HG02571 (cell line): ENCODE measurements around the gene GARNL3.

Source experiments
- ATAC-seq: cut with Tn5 transposase; IDR thresholded peaks from one replicate; pipeline ENCODE4 v1.9.1; 2021; ENCODE audit warnings: mild to moderate bottlenecking, moderate library complexity; ENCODE audit not compliant: unreplicated experiment

The GARNL3 gene

DNA sequence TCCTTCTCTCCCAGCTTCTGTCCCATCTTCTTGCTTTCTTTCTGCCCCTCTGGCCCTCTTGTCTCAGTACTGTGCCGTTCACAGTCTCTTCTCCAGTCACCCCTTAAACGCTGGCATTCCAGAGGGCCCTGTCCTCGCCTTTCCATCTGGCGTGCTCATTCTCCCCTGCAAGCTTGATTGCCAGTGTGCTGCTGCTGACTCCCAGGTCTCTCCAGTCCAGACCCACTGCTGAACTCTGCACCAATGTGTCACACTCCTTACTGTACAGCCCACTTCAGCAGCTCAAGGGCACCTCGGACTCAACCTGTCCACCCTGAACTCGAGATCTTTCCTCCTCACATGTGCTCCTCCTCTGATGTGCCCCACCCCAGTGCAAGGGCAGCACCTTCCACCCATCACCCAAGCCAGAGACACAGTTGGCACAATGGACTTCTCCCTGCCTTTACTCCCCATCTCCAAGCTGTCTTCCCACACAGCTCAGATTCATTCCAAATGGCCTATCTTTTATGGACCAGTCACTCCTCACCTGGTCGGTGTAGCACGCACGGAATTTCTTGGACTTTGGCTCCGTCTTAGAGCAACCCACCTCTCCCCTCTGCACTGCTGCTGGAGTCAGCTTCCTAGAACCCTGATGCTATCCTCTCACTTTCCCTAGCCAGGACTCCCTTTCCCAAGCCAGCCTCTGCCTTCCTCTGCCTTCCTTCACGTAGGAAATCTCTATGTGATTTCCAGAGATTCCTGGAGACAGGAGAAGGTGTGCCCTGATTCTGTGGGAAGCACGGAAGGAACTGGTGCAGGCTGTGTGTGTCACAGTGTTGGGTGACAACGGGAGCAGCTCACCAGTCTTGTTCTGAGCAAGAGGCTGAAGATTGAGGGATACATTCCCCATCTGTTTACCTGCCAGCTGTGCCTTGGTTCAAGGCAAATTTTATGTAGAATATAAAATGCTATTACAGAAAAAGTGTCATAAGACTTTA, 106.4 kb downstream of the GARNL3 start:
- ATAC-seq = no peak

DNA sequence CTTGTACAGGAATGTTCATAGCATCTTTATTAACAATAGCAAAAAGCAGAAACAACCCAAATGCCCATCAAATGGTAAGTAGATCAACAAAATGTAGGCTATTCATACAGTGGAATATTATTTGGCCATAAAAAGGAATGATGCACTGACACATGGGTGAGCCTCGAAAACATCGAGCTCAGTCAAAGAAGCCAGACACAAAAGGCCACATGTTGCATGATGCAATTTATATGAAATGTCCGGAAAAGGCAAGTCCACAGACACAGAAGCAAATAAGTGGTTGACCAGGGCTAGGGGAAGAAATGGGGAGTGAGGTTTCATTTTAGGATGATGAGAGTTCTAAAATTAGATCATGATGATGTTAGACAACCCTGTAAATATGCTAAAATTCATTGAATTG, 115.9 kb downstream of the GARNL3 start:
- ATAC-seq = no peak

DNA sequence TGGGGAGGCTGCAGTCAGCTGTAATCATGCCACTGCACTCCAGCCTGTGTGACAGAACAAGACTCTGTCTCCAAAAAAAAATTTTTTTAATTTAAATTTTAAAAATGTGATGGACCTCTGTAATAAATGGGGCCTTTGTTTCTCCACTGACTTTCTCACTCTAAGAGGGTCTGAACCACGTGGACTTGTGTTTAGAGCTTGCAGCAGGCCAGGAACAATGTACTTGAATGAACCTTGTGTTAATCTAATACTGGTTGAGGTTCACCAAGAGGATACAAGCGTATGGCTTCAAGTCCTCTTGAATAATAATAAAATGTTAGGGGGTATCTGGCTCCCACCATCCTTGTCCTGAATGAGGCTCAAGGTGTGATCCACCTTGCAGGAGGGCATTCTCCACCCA, 118.0 kb downstream of the GARNL3 start:
- ATAC-seq = no peak

DNA sequence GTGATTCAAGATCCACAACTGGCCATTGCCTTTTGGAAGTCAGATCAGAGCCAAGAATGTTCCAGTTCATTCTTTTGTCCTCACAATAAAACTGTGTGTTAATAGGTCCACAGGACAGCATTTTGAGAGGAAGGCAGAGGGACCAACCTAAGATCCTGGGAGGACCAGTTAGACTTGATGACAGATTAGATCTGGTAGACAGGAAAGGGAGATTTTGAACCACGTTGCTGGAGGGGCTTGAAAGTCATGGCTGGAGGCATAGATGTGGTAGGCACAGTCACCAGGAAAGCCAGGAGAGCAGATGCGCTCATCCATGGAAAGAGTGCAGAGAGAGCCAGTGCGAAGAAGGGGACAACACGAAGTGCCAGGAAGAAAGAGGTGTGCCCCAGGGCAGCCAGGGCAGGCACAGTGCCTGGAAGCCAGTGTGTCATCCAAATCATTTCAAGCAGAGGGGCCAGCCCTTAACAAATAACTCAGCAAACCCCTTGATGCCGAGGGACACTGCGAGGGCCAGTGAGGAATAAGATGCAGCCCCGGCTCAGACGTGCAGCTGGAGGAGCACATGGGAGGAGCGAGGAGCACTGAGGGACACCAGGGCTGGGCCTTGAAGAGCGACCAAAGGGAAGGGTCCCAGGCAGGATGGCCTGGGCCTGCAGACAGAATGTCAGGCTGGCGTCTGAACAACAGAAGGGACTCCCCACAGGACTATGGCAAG, 119.6 kb downstream of the GARNL3 start:
- no peak for ATAC-seq

DNA sequence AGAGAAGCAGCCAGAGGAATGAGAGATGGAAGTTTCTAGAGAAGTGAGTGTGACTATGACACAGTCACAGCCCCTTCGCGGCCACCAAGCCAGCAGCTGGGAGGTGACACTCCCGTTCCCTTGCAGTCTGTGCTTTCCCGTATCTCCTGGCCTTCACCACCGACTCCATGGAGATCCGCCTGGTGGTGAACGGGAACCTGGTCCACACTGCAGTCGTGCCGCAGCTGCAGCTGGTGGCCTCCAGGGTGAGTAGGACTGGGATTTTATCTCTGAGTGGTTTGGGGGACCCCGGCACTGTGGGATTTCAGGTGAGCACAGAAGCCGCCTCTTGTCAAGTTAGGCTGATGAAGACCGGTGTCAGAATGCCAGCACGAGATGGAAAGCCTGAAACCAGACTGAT, 120.3 kb downstream of the GARNL3 start:
- ATAC-seq = no peak

DNA sequence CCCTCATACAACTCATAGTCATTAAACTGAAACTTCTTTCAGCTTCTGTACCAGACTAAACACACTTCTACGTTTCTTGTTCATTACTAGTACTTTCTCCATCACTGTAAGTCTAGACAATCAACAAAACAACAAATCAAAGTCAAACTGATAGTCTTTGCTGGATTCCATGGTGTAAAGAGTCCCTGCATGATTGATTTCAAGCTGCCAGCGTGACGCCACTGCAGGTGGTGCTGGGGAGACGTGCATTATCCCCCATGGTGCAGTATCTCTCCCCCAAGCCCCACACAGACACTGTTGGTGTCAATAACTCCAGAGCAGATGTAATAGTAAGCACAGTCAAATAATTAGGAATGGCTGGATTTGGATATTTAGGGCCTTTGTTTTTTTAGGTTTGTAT, 121.7 kb downstream of the GARNL3 start:
- no peak for ATAC-seq

DNA sequence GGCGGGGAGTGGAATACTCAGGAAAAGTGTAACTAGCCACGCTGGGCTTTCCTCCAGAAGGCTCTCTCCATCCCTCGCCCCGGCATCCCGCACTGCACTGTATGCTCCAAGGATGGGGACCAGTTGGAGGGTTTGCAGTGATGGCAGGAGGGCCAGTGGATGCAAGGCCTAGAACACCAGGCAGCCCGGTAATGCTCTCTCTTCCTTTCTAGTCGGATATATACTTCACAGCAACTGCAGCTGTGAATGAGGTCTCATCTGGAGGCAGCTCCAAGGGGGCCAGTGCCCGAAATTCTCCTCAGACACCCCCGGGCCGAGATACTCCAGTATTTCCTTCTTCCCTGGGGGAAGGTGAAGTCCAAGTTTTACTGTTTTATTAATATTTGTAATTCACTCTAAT, 122.4 kb downstream of the GARNL3 start:
- no peak for ATAC-seq

DNA sequence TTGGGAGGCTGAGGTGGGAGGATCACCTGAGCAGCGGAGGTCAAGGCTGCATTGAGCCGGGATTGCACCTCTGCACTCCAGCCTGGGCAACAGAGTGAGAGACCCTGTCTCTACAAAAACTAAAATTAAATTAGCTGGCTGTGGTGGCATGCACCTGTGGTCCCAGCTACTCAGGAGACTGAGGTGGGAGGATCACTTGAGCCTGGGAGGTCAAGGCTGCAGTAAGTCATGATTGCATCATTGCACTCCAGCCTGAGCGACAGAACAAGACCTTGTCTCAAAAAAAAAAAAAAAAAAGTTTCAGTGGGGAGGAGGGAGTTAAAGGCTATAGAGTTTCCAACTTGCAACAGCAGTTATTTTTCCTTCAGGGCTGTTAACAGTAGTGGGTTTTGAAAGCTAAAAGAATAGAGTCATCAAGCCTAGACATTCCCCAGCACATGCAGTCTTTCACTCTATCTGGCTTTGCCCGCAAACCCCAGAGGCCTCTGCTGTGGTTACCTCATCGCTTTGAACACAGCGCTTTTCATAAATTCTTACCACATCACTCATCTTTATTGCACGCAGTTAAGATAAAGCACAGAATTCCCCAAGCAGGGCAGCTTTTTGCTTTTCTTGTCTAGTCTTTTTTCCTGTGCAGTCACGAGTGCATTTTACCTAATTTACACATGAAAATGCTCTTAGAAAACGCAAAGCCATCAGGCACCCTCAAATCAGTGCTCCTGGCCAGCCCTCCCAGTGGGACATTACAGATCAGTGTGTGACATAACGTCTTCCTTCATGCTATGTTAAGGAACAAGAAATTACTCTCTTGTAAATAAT, 123.7 kb downstream of the GARNL3 start:
- peak; percentile 69 for ATAC-seq

DNA sequence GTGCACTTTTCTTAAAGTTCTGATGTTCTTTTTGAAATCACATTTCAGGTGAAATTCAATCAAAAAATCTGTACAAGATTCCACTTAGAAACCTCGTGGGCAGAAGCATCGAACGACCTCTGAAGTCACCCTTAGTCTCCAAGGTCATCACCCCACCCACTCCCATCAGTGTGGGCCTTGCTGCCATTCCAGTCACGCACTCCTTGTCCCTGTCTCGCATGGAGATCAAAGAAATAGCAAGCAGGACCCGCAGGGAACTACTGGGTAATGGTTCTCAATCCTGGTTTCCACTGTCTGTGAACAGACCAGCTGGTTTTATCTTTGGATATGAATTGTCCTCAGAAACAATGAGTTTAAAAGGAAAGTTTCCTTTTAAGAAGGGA, 124.3 kb downstream of the GARNL3 start:
- no peak for ATAC-seq

DNA sequence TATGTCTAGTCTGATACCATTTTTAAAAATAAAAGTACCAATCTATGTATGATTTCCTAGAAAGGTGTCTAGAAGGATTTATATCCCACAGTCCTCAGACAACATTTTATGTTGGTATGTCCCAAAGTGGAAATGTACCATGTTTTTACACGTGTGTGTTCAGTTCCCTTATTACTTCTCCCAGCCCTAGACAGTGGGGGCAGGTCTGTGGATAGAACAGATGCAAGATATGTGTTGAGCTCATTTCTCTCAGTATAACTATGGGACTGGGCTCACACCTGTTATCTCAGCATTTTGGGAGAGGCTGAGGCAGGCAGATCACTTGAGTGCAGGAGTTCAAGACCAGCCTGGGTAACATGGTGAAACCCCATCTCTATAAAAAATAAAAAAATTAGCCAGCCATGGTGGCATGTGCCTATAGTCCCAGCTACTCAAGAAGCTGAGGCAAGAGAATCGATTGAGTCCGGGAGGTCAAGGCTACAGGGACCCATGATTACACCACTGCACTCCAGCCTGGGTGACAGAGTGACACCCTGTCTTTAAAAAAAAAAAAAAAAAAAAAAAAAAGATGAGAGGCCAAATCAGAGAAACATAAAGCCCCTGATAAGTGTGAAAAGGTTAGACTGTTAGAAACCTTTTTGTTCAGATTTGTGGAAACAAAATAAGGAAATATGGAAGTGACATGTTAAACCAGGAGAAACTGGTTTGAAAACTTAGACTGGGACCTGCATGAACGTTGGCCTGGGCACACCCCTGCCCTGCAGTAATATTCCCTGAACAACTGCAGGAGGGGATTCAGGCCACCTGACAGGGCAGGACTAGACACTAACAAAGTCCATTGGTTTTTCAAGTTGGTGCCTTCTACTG, 125.0 kb downstream of the GARNL3 start:
- ATAC-seq = no peak

DNA sequence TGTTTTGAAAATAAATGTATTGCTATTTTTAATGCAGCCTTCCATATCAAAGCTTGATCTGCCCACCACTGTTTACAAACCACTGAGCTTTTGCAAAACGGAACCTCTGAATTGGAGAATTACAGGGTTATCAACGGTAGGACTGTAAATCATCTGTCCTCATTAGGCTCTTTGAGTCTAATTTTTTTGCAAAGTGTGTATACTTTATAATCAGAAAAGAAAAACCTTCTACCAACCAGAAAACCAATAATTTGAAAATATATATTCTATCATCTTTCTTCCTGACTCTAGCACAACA, 125.6 kb downstream of the GARNL3 start:
- no peak for ATAC-seq

DNA sequence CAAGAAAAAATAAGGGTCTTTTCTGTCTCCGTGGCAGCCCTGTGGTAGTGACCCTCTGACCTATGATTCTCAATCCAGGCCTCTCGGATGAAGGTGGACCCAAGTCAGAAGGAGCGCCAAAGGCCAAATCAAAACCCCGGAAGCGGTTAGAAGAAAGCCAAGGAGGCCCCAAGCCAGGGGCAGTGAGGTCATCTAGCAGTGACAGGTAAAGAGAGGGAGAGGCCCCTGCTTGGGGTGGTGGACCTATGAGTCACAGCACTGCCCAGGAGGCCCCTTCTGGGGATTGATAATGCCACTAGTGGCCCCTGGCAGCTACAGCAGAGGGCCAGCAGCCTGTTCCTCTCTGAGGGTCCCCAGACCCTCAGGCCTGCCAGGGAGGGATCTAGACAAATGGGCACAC, 126.0 kb downstream of the GARNL3 start:
- ATAC-seq = no peak

DNA sequence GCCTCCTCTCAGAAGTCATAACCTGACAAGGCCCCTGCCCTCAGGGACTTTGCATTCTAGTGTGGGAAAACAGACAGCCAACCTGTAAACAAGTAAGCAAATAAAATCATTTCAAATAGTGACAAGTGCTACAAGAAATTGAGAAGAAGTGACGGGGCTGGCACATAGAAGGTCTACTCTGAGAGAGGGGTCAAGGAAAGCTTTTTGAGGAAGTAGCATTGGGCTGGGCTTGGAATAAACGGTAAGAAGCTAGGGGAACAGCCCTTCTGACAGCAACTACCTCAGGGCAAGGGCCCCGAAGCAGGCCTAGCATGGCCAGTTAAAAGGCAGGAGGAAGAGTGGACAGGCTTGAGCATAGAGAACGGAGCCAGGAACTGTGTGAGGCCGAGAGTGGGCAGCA, 127.6 kb downstream of the GARNL3 start:
- ATAC-seq = no peak

DNA sequence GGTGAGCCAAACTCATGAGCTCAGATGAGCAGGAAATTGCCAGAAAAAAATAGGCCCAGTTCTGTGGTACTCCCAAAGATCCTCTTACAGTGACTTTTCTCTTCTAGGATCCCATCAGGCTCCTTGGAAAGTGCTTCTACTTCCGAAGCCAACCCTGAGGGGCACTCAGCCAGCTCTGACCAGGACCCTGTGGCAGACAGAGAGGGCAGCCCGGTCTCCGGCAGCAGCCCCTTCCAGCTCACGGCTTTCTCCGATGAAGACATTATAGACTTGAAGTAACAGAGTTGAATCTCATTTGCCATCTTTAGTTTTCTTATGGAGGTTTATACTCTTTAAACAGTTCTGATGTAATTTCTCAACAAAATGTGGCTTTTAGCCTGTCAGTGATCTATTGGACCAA, 128.4 kb downstream of the GARNL3 start:
- no peak for ATAC-seq

DNA sequence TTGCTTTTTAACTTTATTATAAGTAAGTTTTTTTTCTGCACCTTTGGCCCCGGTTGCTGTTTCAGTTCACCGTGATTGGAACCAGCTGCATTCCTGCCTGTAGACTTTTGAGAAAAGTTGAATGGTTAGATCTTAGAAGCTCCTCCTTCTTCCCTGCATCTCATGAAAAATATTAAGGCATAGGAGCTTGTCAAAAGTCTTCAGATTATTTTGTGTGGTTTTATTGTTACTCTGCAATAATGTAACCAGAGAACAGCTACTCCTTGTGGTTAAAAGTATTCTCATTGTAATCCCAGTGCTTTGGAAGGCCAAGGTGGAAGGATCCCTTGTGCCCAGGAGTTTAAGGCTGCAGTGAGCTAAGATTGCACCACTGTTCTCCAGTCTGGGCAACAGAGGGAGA, 129.1 kb downstream of the GARNL3 start:
- ATAC-seq = no peak

DNA sequence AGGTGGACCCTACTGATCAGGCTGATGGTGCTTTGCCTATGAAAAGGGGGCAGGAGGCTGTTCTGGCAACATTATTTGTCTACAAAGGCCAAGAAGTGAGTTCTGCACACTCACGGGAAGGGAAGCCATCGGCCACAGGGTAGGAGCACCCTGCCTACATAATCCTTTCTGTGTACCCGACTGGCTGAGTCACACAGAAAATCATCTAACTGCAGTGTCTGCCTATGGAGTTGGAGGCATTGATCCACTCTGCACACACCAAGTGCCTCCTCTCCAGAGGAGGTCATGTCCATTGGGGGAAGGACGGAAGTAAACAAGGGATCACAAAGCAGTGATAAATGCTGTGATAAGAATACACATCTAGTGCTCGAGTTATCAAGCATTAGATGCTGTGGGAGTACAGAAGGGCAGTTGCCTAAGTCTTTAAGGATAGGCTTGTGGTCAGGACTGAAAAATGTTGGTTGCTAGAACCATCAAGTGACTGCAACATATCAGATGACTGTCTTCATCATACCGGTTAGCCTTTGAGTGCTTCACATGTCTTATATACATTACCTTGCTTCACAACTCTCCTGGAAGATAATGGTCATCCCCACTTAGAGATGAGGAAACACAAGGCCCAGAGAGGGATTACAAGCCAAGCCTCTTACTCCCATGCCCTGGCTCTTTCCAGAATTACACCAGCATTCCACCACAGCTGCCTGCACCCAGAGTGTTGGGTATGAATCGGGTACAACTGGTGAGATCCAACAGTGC, 131.1 kb downstream of the GARNL3 start:
- no peak for ATAC-seq

DNA sequence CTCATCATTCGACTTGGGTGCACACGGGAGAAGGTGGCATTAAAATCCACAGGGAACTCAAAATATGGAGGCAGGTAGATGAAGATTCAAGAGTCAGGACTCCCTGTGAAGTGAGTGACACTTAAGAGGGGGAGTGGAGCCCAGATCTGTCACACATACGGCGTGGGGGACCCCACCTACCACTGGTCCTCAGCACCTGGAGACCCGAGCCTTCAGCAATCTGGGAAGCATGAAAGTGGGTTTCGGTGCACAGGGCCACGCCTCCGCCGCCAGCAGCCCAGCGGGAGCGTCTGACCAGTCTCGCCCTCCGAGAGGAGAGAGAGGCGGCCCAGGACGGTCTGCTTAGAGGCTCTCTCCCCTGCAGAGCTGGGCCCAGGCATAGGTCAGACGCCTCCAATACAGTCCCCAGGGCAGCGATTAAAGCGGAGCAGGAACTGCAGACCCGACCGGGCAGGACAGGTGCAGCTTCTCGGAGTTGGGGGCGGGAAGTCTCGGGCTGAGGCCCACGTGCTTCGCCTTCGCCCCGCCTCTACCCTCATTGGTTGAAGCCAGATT, 131.8 kb downstream of the GARNL3 start:
- ATAC-seq = peak; percentile 7

DNA sequence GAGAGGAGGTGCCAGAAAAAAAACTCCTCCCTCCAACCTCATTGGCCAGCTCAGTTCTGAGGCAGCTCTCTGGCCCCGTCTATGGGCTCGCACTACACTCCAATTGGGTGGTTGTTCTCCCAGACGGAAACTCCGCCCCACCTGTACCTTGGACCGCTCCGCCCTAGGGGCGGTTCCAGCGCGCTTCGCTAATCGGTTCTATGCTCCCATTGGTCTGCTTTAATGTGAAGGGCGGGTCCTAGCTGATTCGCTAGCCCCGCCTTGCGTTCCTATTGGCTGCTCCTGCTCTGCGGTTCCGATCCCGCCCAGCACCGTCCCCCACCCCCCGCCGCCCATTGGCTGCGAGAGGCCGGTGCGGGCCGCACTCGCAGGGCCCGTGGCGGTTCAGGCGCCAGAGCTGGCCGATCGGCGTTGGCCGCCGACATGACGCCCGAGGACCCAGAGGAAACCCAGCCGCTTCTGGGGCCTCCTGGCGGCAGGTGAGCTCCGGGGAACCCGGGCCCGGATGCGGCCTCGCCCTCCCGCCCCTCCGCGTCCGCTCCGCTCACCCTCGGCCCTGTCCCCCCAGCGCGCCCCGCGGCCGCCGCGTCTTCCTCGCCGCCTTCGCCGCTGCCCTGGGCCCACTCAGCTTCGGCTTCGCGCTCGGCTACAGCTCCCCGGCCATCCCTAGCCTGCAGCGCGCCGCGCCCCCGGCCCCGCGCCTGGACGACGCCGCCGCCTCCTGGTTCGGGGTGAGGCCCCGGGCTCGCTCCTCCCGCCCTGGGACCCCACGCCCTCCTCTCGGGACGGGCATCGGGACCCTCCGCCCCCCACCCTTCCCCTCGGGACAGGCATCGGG, 132.5 kb downstream of the GARNL3 start, which contains the start of gene SLC2A8:
SLC2A8 (plus strand) TSS at position 362 of the 838 bp plus-strand sequence; CDS start at position 424, 62 bp downstream.
- peak; percentile 94 for ATAC-seq
